SK-N-SH treated with all-trans-retinoic acid at 6 μM for 48 hours (cell line): ENCODE data around the gene HSD11B1L.

ENCODE experiments used
- ATAC-seq: fragments of 200-7000 bp; cut with Tn5 transposase; 3 replicates; pipeline ENCODE4 v1.9.1; 2020; ENCODE audit warnings: mild to moderate bottlenecking, moderate library complexity
- BACH2 ChIP-seq: fragments of 250-450 bp; sonication (Bioruptor Pico); IDR thresholded peaks from 2 replicates; pipeline ENCODE4 v1.9.0; 2021; ENCODE audit warnings: mild to moderate bottlenecking, borderline replicate concordance
- CSDC2 ChIP-seq: fragments of 250-450 bp; sonication (Bioruptor Pico); IDR thresholded peaks from 2 replicates; pipeline ENCODE4 v1.5.0; 2020; ENCODE audit warnings: mild to moderate bottlenecking, moderate library complexity
- ESRRG ChIP-seq: fragments of 250-450 bp; sonication (Bioruptor Pico); IDR thresholded peaks from 2 replicates; pipeline ENCODE4 v1.6.1; 2021; ENCODE audit warnings: mild to moderate bottlenecking
- GLIS3 ChIP-seq: fragments of 250-450 bp; sonication (Bioruptor Pico); IDR thresholded peaks from 2 replicates; pipeline ENCODE4 v1.5.0; 2020; ENCODE audit warnings: mild to moderate bottlenecking, moderate library complexity
- ISL1 ChIP-seq: fragments of 250-450 bp; sonication (Bioruptor Pico); IDR thresholded peaks from 2 replicates; pipeline ENCODE4 v2.1.2; 2022; ENCODE audit warnings: mild to moderate bottlenecking, moderate library complexity
- PPARA ChIP-seq: fragments of 250-450 bp; sonication (Bioruptor Pico); IDR thresholded peaks from 2 replicates; pipeline ENCODE4 v1.5.0; 2020; ENCODE audit warnings: mild to moderate bottlenecking, borderline replicate concordance
- RARB ChIP-seq: fragments of 250-450 bp; sonication (Bioruptor Pico); IDR thresholded peaks from 2 replicates; pipeline ENCODE4 v1.8.0; 2021; ENCODE audit warnings: mild to moderate bottlenecking, moderate library complexity
- SNAI2 ChIP-seq: fragments of 250-450 bp; sonication (Bioruptor Pico); IDR thresholded peaks from 2 replicates; pipeline ENCODE4 v1.5.0; 2020; ENCODE audit warnings: mild to moderate bottlenecking, moderate library complexity
- TCF4 ChIP-seq: fragments of 250-450 bp; sonication (Bioruptor Pico); IDR thresholded peaks from 2 replicates; pipeline ENCODE4 v1.8.0; 2021; ENCODE audit warnings: mild to moderate bottlenecking, moderate library complexity, borderline replicate concordance
- TOX ChIP-seq: fragments of 250-450 bp; sonication (Bioruptor Pico); IDR thresholded peaks from 2 replicates; pipeline ENCODE4 v1.8.0; 2021; ENCODE audit warnings: mild to moderate bottlenecking, moderate library complexity, borderline replicate concordance
- ZC3H10 ChIP-seq: fragments of 250-450 bp; sonication (Bioruptor Pico); IDR thresholded peaks from 2 replicates; pipeline ENCODE4 v1.5.1; 2021; ENCODE audit warnings: mild to moderate bottlenecking, moderate library complexity
- ZFP3 ChIP-seq: fragments of 250-450 bp; sonication (Bioruptor Pico); IDR thresholded peaks from 2 replicates; pipeline ENCODE4 v1.5.0; 2020; ENCODE audit warnings: mild to moderate bottlenecking, moderate library complexity
- ZFP30 ChIP-seq: fragments of 450-650 bp; formaldehyde crosslinking; IDR thresholded peaks from 2 replicates; pipeline ENCODE4 v1.5.0; 2022; ENCODE audit warnings: mild to moderate bottlenecking, moderate library complexity
- ZNF565 ChIP-seq: fragments of 450-650 bp; formaldehyde crosslinking; conservative IDR thresholded peaks from 2 replicates; pipeline ENCODE4 v1.5.0; 2020; ENCODE audit warnings: low read depth, mild to moderate bottlenecking, moderate library complexity
- ZNF70 ChIP-seq: fragments of 450-650 bp; formaldehyde crosslinking; IDR thresholded peaks from 2 replicates; pipeline ENCODE4 v1.5.0; 2020; ENCODE audit warnings: mild to moderate bottlenecking, moderate library complexity
- ZNF8 ChIP-seq: fragments of 450-650 bp; formaldehyde crosslinking; IDR thresholded peaks from 2 replicates; pipeline ENCODE4 v1.5.0; 2020; ENCODE audit warnings: mild to moderate bottlenecking, moderate library complexity
- TF ChIP-seq, protein P1 (sequence below): fragments of 250-450 bp; sonication (Bioruptor Pico); IDR thresholded peaks from 2 replicates; pipeline ENCODE4 v1.5.1; 2020; ENCODE audit warnings: low read depth, mild to moderate bottlenecking, moderate library complexity
- TF ChIP-seq, protein P2 (sequence below): fragments of 250-450 bp; sonication (Bioruptor Pico); IDR thresholded peaks from 2 replicates; pipeline ENCODE4 v1.8.0; 2021; ENCODE audit warnings: low read depth, mild to moderate bottlenecking, moderate library complexity, borderline replicate concordance
- TF ChIP-seq, protein P3 (sequence below): fragments of 250-450 bp; sonication (Bioruptor Pico); IDR thresholded peaks from 2 replicates; pipeline ENCODE4 v1.5.0; 2020; ENCODE audit warnings: mild to moderate bottlenecking, moderate library complexity
- TF ChIP-seq, protein P4 (sequence below): fragments of 250-450 bp; sonication (Bioruptor Pico); IDR thresholded peaks from 2 replicates; pipeline ENCODE4 v1.5.1; 2021; ENCODE audit warnings: mild to moderate bottlenecking, moderate library complexity
- TF ChIP-seq, protein P5 (sequence below): fragments of 250-450 bp; sonication (Bioruptor Pico); IDR thresholded peaks from 2 replicates; pipeline ENCODE4 v1.8.0; 2020; ENCODE audit warnings: mild to moderate bottlenecking, moderate library complexity, borderline replicate concordance

HSD11B1L gene

DNA sequence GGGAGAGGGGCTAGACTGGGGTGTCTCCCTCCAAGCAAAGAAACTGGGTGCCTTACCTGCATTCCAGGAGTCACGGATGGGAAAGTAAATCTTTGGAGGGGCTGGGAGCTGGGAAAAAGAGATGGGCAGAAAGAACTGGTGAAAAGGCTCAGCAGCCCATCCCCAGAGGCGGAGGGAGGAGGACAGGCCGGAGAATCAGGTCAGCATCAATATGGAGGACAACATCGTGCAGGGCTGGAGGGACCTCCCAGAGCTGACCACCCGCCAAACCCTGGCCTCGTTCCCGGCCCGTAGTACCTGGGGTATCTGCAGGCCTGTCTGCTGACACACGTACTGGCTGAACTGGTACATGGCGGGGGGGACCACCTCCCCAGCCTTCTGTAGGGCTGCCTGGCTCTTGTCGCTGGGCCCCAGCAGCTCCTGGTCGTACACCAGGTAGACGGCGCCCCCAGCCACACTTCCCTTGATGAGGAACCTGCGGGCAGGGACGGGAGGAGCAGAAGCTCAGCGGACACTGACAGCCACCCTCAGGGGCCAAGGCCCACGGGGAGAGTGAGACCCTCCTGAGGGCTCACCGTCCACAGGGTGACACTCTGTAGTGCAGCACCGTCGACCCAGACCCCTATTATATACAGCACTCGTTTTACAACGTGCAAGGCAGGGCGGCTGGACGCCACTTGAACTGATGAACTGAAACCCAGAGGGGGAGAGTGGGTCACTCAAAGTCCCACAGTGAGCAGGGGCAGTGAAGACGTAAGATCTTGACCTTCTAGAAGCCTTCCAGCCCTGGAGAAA lies 1.3 kb upstream of the HSD11B1L start:
- no peak for TF ChIP-seq CSDC2 (CRISPR knock-in tag)
- TF ChIP-seq ZFP30: no peak
- TF ChIP-seq PPARA (CRISPR knock-in tag): no peak
- TF ChIP-seq ZNF70: no peak
- TF ChIP-seq, protein P1, sequence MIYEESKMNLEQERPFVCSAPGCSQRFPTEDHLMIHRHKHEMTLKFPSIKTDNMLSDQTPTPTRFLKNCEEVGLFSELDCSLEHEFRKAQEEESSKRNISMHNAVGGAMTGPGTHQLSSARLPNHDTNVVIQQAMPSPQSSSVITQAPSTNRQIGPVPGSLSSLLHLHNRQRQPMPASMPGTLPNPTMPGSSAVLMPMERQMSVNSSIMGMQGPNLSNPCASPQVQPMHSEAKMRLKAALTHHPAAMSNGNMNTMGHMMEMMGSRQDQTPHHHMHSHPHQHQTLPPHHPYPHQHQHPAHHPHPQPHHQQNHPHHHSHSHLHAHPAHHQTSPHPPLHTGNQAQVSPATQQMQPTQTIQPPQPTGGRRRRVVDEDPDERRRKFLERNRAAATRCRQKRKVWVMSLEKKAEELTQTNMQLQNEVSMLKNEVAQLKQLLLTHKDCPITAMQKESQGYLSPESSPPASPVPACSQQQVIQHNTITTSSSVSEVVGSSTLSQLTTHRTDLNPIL: no peak
- TF ChIP-seq, protein P2, sequence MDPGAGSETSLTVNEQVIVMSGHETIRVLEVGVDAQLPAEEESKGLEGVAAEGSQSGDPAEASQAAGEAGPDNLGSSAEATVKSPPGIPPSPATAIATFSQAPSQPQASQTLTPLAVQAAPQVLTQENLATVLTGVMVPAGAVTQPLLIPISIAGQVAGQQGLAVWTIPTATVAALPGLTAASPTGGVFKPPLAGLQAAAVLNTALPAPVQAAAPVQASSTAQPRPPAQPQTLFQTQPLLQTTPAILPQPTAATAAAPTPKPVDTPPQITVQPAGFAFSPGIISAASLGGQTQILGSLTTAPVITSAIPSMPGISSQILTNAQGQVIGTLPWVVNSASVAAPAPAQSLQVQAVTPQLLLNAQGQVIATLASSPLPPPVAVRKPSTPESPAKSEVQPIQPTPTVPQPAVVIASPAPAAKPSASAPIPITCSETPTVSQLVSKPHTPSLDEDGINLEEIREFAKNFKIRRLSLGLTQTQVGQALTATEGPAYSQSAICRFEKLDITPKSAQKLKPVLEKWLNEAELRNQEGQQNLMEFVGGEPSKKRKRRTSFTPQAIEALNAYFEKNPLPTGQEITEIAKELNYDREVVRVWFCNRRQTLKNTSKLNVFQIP (CRISPR knock-in tag): no peak
- TF ChIP-seq ZNF565: no peak
- TF ChIP-seq, protein P3, sequence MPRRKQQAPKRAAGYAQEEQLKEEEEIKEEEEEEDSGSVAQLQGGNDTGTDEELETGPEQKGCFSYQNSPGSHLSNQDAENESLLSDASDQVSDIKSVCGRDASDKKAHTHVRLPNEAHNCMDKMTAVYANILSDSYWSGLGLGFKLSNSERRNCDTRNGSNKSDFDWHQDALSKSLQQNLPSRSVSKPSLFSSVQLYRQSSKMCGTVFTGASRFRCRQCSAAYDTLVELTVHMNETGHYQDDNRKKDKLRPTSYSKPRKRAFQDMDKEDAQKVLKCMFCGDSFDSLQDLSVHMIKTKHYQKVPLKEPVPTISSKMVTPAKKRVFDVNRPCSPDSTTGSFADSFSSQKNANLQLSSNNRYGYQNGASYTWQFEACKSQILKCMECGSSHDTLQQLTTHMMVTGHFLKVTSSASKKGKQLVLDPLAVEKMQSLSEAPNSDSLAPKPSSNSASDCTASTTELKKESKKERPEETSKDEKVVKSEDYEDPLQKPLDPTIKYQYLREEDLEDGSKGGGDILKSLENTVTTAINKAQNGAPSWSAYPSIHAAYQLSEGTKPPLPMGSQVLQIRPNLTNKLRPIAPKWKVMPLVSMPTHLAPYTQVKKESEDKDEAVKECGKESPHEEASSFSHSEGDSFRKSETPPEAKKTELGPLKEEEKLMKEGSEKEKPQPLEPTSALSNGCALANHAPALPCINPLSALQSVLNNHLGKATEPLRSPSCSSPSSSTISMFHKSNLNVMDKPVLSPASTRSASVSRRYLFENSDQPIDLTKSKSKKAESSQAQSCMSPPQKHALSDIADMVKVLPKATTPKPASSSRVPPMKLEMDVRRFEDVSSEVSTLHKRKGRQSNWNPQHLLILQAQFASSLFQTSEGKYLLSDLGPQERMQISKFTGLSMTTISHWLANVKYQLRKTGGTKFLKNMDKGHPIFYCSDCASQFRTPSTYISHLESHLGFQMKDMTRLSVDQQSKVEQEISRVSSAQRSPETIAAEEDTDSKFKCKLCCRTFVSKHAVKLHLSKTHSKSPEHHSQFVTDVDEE: no peak
- no peak for TF ChIP-seq SNAI2 (CRISPR knock-in tag)
- TF ChIP-seq ZNF8 (CRISPR knock-in tag): no peak
- TF ChIP-seq RARB (CRISPR knock-in tag): no peak
- TF ChIP-seq, all 23 proteins: peak for 0
- ATAC-seq: peak; percentile 13

DNA sequence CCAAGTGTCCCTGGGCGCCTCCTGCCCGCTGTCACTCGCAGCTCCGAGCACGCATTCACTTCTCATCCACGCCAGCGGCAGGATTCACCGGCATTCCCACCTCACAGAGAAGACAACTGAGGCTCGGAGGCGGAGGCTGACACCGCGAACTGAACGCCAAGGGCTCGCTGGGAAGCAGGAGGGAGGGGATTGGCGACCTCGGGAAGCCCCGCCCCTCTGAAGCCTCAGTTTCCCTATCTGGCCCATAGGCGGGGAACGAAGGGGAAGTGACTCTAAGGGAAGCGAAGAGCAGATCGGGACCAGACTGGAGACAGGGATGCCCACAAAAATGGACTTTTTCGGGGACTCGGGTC lies 767 bp upstream of the HSD11B1L start:
- TF ChIP-seq RARB (CRISPR knock-in tag) (no peak), ZNF8 (CRISPR knock-in tag) (no peak), ZFP3 (CRISPR knock-in tag) (no peak), TOX (CRISPR knock-in tag) (no peak), ISL1 (CRISPR knock-in tag) (no peak), PPARA (CRISPR knock-in tag) (no peak), GLIS3 (CRISPR knock-in tag) (no peak), ZFP30 (no peak), ZC3H10 (CRISPR knock-in tag) (no peak), ESRRG (CRISPR knock-in tag) (no peak), ZNF70 (no peak), BACH2 (CRISPR knock-in tag) (no peak), TCF4 (CRISPR knock-in tag) (no peak)
- TF ChIP-seq, protein P4, sequence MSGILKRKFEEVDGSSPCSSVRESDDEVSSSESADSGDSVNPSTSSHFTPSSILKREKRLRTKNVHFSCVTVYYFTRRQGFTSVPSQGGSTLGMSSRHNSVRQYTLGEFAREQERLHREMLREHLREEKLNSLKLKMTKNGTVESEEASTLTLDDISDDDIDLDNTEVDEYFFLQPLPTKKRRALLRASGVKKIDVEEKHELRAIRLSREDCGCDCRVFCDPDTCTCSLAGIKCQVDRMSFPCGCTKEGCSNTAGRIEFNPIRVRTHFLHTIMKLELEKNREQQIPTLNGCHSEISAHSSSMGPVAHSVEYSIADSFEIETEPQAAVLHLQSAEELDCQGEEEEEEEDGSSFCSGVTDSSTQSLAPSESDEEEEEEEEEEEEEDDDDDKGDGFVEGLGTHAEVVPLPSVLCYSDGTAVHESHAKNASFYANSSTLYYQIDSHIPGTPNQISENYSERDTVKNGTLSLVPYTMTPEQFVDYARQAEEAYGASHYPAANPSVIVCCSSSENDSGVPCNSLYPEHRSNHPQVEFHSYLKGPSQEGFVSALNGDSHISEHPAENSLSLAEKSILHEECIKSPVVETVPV: no peak
- TF ChIP-seq, protein P5, sequence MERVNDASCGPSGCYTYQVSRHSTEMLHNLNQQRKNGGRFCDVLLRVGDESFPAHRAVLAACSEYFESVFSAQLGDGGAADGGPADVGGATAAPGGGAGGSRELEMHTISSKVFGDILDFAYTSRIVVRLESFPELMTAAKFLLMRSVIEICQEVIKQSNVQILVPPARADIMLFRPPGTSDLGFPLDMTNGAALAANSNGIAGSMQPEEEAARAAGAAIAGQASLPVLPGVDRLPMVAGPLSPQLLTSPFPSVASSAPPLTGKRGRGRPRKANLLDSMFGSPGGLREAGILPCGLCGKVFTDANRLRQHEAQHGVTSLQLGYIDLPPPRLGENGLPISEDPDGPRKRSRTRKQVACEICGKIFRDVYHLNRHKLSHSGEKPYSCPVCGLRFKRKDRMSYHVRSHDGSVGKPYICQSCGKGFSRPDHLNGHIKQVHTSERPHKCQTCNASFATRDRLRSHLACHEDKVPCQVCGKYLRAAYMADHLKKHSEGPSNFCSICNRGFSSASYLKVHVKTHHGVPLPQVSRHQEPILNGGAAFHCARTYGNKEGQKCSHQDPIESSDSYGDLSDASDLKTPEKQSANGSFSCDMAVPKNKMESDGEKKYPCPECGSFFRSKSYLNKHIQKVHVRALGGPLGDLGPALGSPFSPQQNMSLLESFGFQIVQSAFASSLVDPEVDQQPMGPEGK: no peak
- peak; percentile 26 for ATAC-seq

DNA sequence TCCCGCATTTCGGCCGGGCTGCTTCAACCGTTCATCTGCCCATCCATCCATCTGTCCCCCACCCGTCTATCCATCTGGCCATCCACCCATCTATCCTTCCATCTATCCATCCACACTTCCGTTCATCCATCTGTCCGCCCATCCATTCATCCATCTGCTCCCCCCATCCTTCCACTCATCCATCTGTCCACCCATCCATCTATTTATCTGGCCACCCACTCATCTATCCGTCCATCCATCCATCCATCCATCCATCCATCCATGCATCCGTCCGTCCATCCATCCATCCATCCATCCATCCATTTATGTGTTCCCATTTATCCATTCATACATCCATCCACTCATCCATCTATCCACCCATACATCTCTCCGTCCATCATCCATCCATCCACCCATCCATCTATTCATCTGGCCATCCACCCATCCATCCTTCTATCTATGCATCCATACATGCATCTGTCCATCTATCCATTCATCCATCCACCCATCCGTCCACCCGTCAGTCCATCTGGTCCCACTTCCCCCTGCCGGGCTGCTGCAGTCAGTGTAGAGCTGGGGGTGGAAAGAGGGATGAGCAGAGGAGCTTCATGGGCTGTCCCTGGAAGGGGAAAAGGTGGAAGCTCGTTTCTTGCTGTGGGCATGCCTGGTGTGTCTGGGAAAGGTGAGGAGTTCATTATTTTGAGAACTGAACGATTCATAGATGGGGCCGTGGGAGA lies 722 bp downstream of the HSD11B1L start:
- TF ChIP-seq, protein P4: no peak
- no peak for TF ChIP-seq ZFP30
- no peak for ATAC-seq
